Loucy (cell line): Measurements from ENCODE around the gene CCDC186.
A peak's percentile ranks its signal among the peaks of the same experiment; 100 is the strongest.

Source experiments
- H2AFZ ChIP-seq: fragments of 200-600 bp; sonication (generic); 2 replicates; pipeline ENCODE4 v1.6.0; 2016; ENCODE audit warnings: antibody characterized with exemption, mild to moderate bottlenecking, low read length, moderate library complexity
- H3F3A ChIP-seq: fragments of 200-600 bp; 2 replicates; pipeline ENCODE4 v1.6.0; 2016; ENCODE audit warnings: antibody characterized with exemption, low read depth, mild to moderate bottlenecking
- H3K27me3 ChIP-seq: fragments of 200-600 bp; sonication (generic); 2 replicates; pipeline ENCODE4 v1.6.1; 2014; ENCODE audit warnings: low read length, mild to moderate bottlenecking; ENCODE audit not compliant: insufficient read depth, poor library complexity, severe bottlenecking
- H3K36me3 ChIP-seq: fragments of 200-600 bp; sonication (generic); 2 replicates; pipeline ENCODE4 v1.6.1; 2016; ENCODE audit warnings: low read length; ENCODE audit not compliant: insufficient read depth
- H3K4me1 ChIP-seq: fragments of 200-600 bp; sonication (generic); 2 replicates; pipeline ENCODE4 v1.5.1; 2014; ENCODE audit warnings: low read length, mild to moderate bottlenecking; ENCODE audit not compliant: insufficient read depth, poor library complexity, severe bottlenecking
- H3K4me2 ChIP-seq: fragments of 200-600 bp; sonication (generic); 2 replicates; pipeline ENCODE4 v1.6.0; 2014; ENCODE audit warnings: antibody characterized with exemption, low read length, low read depth, mild to moderate bottlenecking; ENCODE audit not compliant: poor library complexity, severe bottlenecking
- H3K4me3 ChIP-seq: fragments of 200-600 bp; sonication (generic); 2 replicates; pipeline ENCODE4 v1.5.1; 2014; ENCODE audit warnings: low read length, mild to moderate bottlenecking, mixed read lengths; ENCODE audit not compliant: poor library complexity, severe bottlenecking
- H3K79me2 ChIP-seq: fragments of 200-600 bp; sonication (generic); 2 replicates; pipeline ENCODE4 v1.6.1; 2014; ENCODE audit warnings: low read length; ENCODE audit not compliant: insufficient read depth
- H3K9ac ChIP-seq: fragments of 200-600 bp; sonication (generic); 2 replicates; pipeline ENCODE4 v1.6.0; 2014; ENCODE audit warnings: mild to moderate bottlenecking, low read depth, low read length, moderate library complexity; ENCODE audit not compliant: poor library complexity, severe bottlenecking
- H3K9me2 ChIP-seq: fragments of 200-600 bp; sonication (generic); replicated peaks from 2 replicates; pipeline ENCODE4 v1.6.1; 2016; ENCODE audit warnings: low read depth, low read length, mixed read lengths
- H3K9me3 ChIP-seq: fragments of 200-600 bp; sonication (generic); 2 replicates; pipeline ENCODE4 v1.6.1; 2014; ENCODE audit warnings: mild to moderate bottlenecking, antibody characterized with exemption, low read length, low read depth; ENCODE audit not compliant: insufficient read depth
- H4K20me1 ChIP-seq: fragments of 200-600 bp; sonication (generic); 2 replicates; pipeline ENCODE4 v1.6.0; 2014; ENCODE audit warnings: antibody characterized with exemption, low read length, mild to moderate bottlenecking; ENCODE audit not compliant: insufficient read depth, poor library complexity, severe bottlenecking
- CTCF ChIP-seq: fragments of 200-600 bp; sonication (generic); conservative IDR thresholded peaks from 2 replicates; pipeline ENCODE4 v1.5.1; 2014; ENCODE audit warnings: mild to moderate bottlenecking, antibody characterized with exemption, low read length
- EZH2phosphoT487 ChIP-seq: fragments of 200-600 bp; IDR thresholded peaks from 2 replicates; pipeline ENCODE4 v1.6.1; 2018; ENCODE audit warnings: antibody characterized with exemption, mild to moderate bottlenecking, moderate library complexity, borderline replicate concordance

CCDC186 gene

DNA sequence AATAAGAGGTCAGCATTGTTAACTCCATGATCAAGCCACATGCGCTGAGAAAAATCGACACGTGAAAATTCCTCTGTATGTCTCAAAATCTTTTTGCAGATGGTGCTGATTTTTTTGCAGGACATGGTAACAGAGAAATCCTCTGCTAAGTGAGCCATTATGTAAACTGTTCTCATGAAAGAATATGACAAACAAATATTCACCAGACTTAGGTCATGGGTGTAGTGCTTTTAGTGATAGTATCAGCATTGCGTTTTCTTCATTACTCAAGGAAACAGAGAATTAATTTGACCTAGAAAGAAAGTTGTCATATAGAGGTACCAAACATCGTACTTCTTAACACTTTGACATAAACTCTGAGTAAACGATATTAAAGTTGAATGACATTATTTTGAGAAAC, 95.7 kb downstream of the CCDC186 start:
- no peak overlapping the region for H3K9ac ChIP-seq
- H2AFZ ChIP-seq, result peak overlapping the region; percentile 52; the same call in 1 of the 2 replicates
- no peaks in the 10 kb centered on the region for H3K9me2 ChIP-seq
- H3K9me3 ChIP-seq, result peaks cover 5% of the 10 kb centered on the region; the same call in 1 of the 2 replicates
- H3K4me3 ChIP-seq, result no peak overlapping the region
- TF ChIP-seq CTCF, result no peak
- no peak for TF ChIP-seq EZH2phosphoT487
- no peaks in the 10 kb centered on the region for H3K27me3 ChIP-seq
- no peaks in the 10 kb centered on the region for H3F3A ChIP-seq
- peaks cover 33% of the 10 kb centered on the region for H3K4me1 ChIP-seq
- no peaks in the 10 kb centered on the region for H3K36me3 ChIP-seq
- H3K4me2 ChIP-seq, result no peak overlapping the region
- no peaks in the 10 kb centered on the region for H4K20me1 ChIP-seq
- H3K79me2 ChIP-seq, result no peaks in the 10 kb centered on the region

- Histone ChIP-seq H3F3A (no peaks in the 10 kb centered on the region), H3K9ac (no peak overlapping the region), H3K27me3 (no peaks in the 10 kb centered on the region), H3K9me2 (no peaks in the 10 kb centered on the region), H4K20me1 (no peaks in the 10 kb centered on the region), H3K4me2 (no peak overlapping the region), H3K36me3 (no peaks in the 10 kb centered on the region), H2AFZ (0 out of 2 replicates have a peak overlapping the region, but pooled peaks have one; percentile 24), H3K9me3 (peaks cover 5% of the 10 kb centered on the region; the same call in 1 of the 2 replicates), H3K4me1 (peaks cover 33% of the 10 kb centered on the region), H3K79me2 (no peaks in the 10 kb centered on the region), H3K4me3 (no peak overlapping the region)
- TF ChIP-seq CTCF (peak; percentile 39), EZH2phosphoT487 (no peak)
These were observed 96.2 kb downstream of the CCDC186 start for GRCh38 chr10:114077815-114078219.

DNA sequence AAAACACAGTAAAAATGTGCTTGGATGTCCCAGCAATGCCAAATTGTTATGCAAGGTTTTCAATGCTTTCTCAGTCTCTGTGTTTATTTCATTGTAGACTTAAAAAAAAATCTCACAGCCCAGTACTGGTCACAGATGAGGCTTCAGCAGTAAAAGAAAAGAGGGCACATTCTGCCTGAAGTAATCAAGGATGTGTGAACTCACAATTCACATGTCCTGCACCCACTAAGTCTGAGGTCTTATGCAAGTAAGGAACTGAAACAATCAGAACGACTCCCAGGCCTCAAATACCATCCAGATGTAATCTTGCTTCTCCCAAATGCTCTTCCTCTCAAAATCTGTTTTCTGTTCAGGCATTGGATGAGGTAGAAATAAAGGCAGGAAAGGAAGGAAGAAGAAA, 96.7 kb downstream of the CCDC186 start:
- no peak overlapping the region for H3K4me2 ChIP-seq
- no peak overlapping the region for H3K4me3 ChIP-seq
- peaks cover 34% of the 10 kb centered on the region for H3K4me1 ChIP-seq
- H3F3A ChIP-seq, result no peaks in the 10 kb centered on the region
- no peaks in the 10 kb centered on the region for H3K9me2 ChIP-seq
- H4K20me1 ChIP-seq, result no peaks in the 10 kb centered on the region
- H3K36me3 ChIP-seq, result no peaks in the 10 kb centered on the region
- H3K27me3 ChIP-seq, result no peaks in the 10 kb centered on the region
- H3K79me2 ChIP-seq, result no peaks in the 10 kb centered on the region
- H3K9me3 ChIP-seq, result peaks cover 5% of the 10 kb centered on the region; the same call in 1 of the 2 replicates
- H3K9ac ChIP-seq, result no peak overlapping the region
- TF ChIP-seq EZH2phosphoT487 (no peak), CTCF (no peak)
- no peak overlapping the region for H2AFZ ChIP-seq
